H9 (cell line): ENCODE data around the gene DBET. TPM values are rescaled to one million over a fixed set of nuclear protein-coding genes. Genes with fewer than 3 reads are reported as not detected.
"Not testable (repeated sequence)": the region's sequence is repeated elsewhere in the genome, so short reads cannot be mapped to it uniquely, and the experiment has no call there.

Source experiments
- DNase-seq: peaks from one replicate; pipeline ENCODE4 v3.0.0-alpha.2; 2017
- H2AFZ ChIP-seq: one replicate; pipeline ENCODE4 v1.6.1; 2013; ENCODE audit warnings: mild to moderate bottlenecking, low read length, control low read depth, moderate library complexity
- H2AK5ac ChIP-seq: 2 replicates; pipeline ENCODE4 v1.6.1; 2013; ENCODE audit warnings: low read length, control low read depth, mixed read lengths; ENCODE audit not compliant: insufficient read length
- H2BK120ac ChIP-seq: one replicate; pipeline ENCODE4 v1.6.1; 2013; ENCODE audit warnings: low read depth, mild to moderate bottlenecking, low read length, control low read depth, inconsistent platforms; ENCODE audit not compliant: poor library complexity, severe bottlenecking
- H2BK12ac ChIP-seq: 2 replicates; pipeline ENCODE4 v1.6.1; 2013; ENCODE audit warnings: low read length, control low read depth, mixed read lengths, low read depth; ENCODE audit not compliant: insufficient read length
- H2BK15ac ChIP-seq: 2 replicates; pipeline ENCODE4 v1.6.1; 2013; ENCODE audit warnings: low read depth, low read length, control low read depth
- H2BK20ac ChIP-seq: one replicate; pipeline ENCODE4 v1.6.1; 2013; ENCODE audit warnings: low read depth, mild to moderate bottlenecking, low read length, control low read depth, inconsistent platforms; ENCODE audit not compliant: poor library complexity, severe bottlenecking
- H2BK5ac ChIP-seq: 2 replicates; pipeline ENCODE4 v1.6.1; 2013; ENCODE audit warnings: low read length, control low read depth, mixed read lengths; ENCODE audit not compliant: insufficient read length
- H3K14ac ChIP-seq: 2 replicates; pipeline ENCODE4 v1.6.1; 2013; ENCODE audit warnings: low read length, control low read depth; ENCODE audit not compliant: insufficient read depth
- H3K18ac ChIP-seq: 2 replicates; pipeline ENCODE4 v1.6.1; 2013; ENCODE audit warnings: low read depth, mild to moderate bottlenecking, mixed read lengths, low read length, control low read depth; ENCODE audit not compliant: insufficient read length
- H3K23ac ChIP-seq: 2 replicates; pipeline ENCODE4 v1.6.1; 2013; ENCODE audit warnings: low read length, control low read depth, mixed read lengths, low read depth; ENCODE audit not compliant: insufficient read length
- H3K23me2 ChIP-seq: 2 replicates; pipeline ENCODE4 v1.6.1; 2013; ENCODE audit warnings: low read depth, mild to moderate bottlenecking, mixed read lengths, low read length, control low read depth; ENCODE audit not compliant: insufficient read length, poor library complexity, severe bottlenecking
- H3K27ac ChIP-seq: 2 replicates; pipeline ENCODE4 v1.5.1; 2013; ENCODE audit warnings: low read length, control low read depth, mixed read lengths, low read depth; ENCODE audit not compliant: insufficient read length
- H3K27me3 ChIP-seq: 2 replicates; pipeline ENCODE4 v1.6.1; 2013; ENCODE audit warnings: low read length, control low read depth, inconsistent platforms; ENCODE audit not compliant: insufficient read depth
- H3K4ac ChIP-seq: 2 replicates; pipeline ENCODE4 v1.6.1; 2013; ENCODE audit warnings: low read depth, mild to moderate bottlenecking, control low read depth, inconsistent platforms, low read length, moderate library complexity
- H3K4me1 ChIP-seq: 2 replicates; pipeline ENCODE4 v1.6.1; 2013; ENCODE audit warnings: low read length, control low read depth, inconsistent platforms; ENCODE audit not compliant: insufficient read depth
- H3K4me2 ChIP-seq: 2 replicates; pipeline ENCODE4 v1.6.1; 2013; ENCODE audit warnings: low read length, control low read depth, mixed read lengths; ENCODE audit not compliant: insufficient read length, insufficient read depth
- H3K56ac ChIP-seq: 2 replicates; pipeline ENCODE4 v1.6.1; 2013; ENCODE audit warnings: low read depth, mild to moderate bottlenecking, mixed read lengths, low read length, control low read depth; ENCODE audit not compliant: insufficient read length
- H3K79me1 ChIP-seq: 2 replicates; pipeline ENCODE4 v1.6.1; 2013; ENCODE audit warnings: low read depth, mild to moderate bottlenecking, moderate library complexity, low read length, control low read depth, inconsistent platforms; ENCODE audit not compliant: insufficient read depth, poor library complexity, severe bottlenecking
- H3K79me2 ChIP-seq: 2 replicates; pipeline ENCODE4 v1.6.1; 2013; ENCODE audit warnings: low read length, control low read depth, inconsistent platforms; ENCODE audit not compliant: insufficient read depth
- H3K9ac ChIP-seq: 2 replicates; pipeline ENCODE4 v1.6.1; 2013; ENCODE audit warnings: low read length, control low read depth, mixed read lengths; ENCODE audit not compliant: insufficient read length; ENCODE audit errors: extremely low read depth
- H3K9me3 ChIP-seq: one replicate; pipeline ENCODE4 v1.6.1; 2013; ENCODE audit warnings: low read depth, low read length, inconsistent platforms; ENCODE audit not compliant: control insufficient read depth
- H3T11ph ChIP-seq: one replicate; pipeline ENCODE4 v1.6.1; 2013; ENCODE audit warnings: mild to moderate bottlenecking, low read length, control low read depth, inconsistent platforms
- H4K20me1 ChIP-seq: one replicate; pipeline ENCODE4 v1.6.1; 2013; ENCODE audit not compliant: control insufficient read depth, insufficient read length, insufficient read depth
- H4K5ac ChIP-seq: 2 replicates; pipeline ENCODE4 v1.6.1; 2013; ENCODE audit warnings: low read depth, mild to moderate bottlenecking, mixed read lengths, low read length, control low read depth; ENCODE audit not compliant: insufficient read length
- H4K8ac ChIP-seq: replicated peaks from 2 replicates; pipeline ENCODE4 v1.6.1; 2013; ENCODE audit warnings: low read length, control low read depth, mixed read lengths, low read depth; ENCODE audit not compliant: insufficient read length
- H4K91ac ChIP-seq: 2 replicates; pipeline ENCODE4 v1.6.1; 2013; ENCODE audit warnings: low read depth, mild to moderate bottlenecking, moderate library complexity, mixed read lengths, low read length, control low read depth; ENCODE audit not compliant: insufficient read length
- H3K27ac Mint-ChIP-seq, 3 experiments: 2 replicates in 2 of 3; 3 replicates in 1 of 3; pipeline ENCODE4 v1.8.0; 2020 to 2021; ENCODE audit warnings: mixed read lengths in 3 of 3, mild to moderate bottlenecking in 1 of 3, moderate library complexity in 1 of 3
- H3K27me3 Mint-ChIP-seq: 2 replicates; pipeline ENCODE4 v1.8.0; 2021; ENCODE audit warnings: low read depth, mild to moderate bottlenecking, moderate library complexity, mixed read lengths
- H3K36me3 Mint-ChIP-seq, 3 experiments: 2 replicates in 2 of 3; 3 replicates in 1 of 3; pipeline ENCODE4 v1.8.0; 2020 to 2021; ENCODE audit warnings: low read depth in 3 of 3, mixed read lengths in 3 of 3; ENCODE audit not compliant: insufficient read depth in 1 of 3
- H3K4me1 Mint-ChIP-seq, 2 experiments: 2 replicates each; pipeline ENCODE4 v1.8.0; 2020; ENCODE audit warnings: mixed read lengths in 2 of 2
- H3K4me3 Mint-ChIP-seq, 2 experiments: 2 replicates in 1 of 2; 3 replicates in 1 of 2; pipeline ENCODE4 v1.8.0; 2020 to 2021; ENCODE audit warnings: mild to moderate bottlenecking in 2 of 2, mixed read lengths in 2 of 2, moderate library complexity in 1 of 2
- H3K9me3 Mint-ChIP-seq, 2 experiments: 2 replicates in 1 of 2; 3 replicates in 1 of 2; pipeline ENCODE4 v1.8.0; 2020; ENCODE audit warnings: mild to moderate bottlenecking in 2 of 2, mixed read lengths in 2 of 2, moderate library complexity in 1 of 2
- WGBS: extraction: QIAGEN DNeasy Blood & Tissue Kit; methylation state at CpG from one replicate; pipeline ENCODE4 v1.1.7; 2013; ENCODE audit warnings: missing lambda C conversion rate, low lambda C conversion rate, mixed read lengths; ENCODE audit not compliant: insufficient read length; ENCODE audit errors: extremely low coverage; 5-methylcytosine and 5-hydroxymethylcytosine counted together
- total RNA-seq: library from RNA; stranded (reverse); gene quantifications from 2 replicates; pipeline ENCODE4 v1.2.1, GENCODE V29; 2021

The DBET gene
- total RNA-seq, 1 experiment from 2014 or later: not detected

DNA sequence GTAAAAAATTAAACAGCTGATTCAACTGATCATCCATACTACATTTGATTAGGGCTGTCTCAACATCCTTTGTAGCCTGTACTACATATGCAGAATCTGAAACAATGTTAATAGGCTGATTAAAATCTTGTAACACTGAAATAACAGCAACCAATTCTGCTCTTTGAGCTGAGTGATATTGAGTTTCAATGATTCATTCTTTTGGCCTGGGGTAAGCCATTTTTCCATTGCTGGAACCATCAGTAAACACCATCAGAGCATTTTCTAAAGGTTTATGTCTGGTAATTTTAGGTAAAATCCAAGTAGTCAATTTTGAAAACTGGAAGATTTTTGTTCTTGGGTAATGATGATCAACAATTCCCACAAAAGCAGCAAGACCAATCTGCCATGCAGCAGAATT lies 45.7 kb downstream of the DBET start:
- not testable (repeated sequence) for H2BK5ac ChIP-seq

DNA sequence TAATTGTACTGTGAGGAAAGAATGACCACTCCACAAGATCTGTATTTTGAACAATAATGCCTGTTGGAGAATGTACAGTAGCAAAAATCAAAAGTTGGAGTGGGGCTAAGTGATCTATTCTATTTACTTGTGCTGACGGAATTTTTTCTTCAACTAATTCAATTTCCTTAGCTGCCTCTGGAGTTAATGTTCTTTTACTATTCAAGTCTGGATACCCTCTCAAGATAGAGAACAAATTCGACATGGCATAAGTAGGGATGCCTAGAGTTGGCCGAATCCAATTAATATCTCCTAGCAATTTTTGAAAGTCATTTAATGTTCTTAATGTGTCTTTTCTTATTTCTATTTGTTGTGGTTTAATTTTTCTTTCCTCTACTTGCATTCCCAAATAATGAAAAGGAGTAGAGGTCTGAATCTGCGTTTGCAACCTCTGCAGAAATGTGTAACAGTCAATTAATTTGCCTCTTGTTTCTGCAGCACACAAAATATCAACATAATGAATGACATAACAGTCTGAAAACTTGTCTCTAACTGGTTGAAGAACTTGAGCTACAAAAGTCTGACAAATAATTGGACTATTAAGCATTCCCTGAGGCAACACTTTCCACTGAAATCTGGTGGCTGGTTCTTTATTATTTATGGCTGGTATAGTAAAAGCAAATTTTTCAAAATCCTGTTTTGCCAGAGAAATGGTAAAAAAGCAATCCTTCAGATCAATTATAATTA lies 46.4 kb downstream of the DBET start:
- not testable (repeated sequence) for H4K5ac ChIP-seq, H2AK5ac ChIP-seq, H3T11ph ChIP-seq, H2BK12ac ChIP-seq, H2AFZ ChIP-seq, H3K23me2 ChIP-seq, H3K4me1 Mint-ChIP-seq, H3K79me1 ChIP-seq, H3K4ac ChIP-seq, H3K27me3 Mint-ChIP-seq, H3K14ac ChIP-seq, H3K27me3 ChIP-seq, H3K4me3 Mint-ChIP-seq, H4K91ac ChIP-seq, H2BK20ac ChIP-seq, H3K79me2 ChIP-seq, H3K56ac ChIP-seq, DNase-seq, H4K20me1 ChIP-seq, H3K4me1 ChIP-seq, H3K27ac Mint-ChIP-seq, H3K18ac ChIP-seq, H4K8ac ChIP-seq, H2BK120ac ChIP-seq, H2BK15ac ChIP-seq, H2BK5ac ChIP-seq, H3K36me3 Mint-ChIP-seq, H3K4me2 ChIP-seq, H3K27ac ChIP-seq, H3K23ac ChIP-seq, H3K9ac ChIP-seq
- H3K9me3 ChIP-seq: peaks cover 67% of the 10 kb centered on the region
- WGBS: no CpG with 5 or more reads among the region's 4 CpGs
- peaks cover 10 to 12% of the 10 kb centered on the region in 2 experiments for H3K9me3 Mint-ChIP-seq

More for the DNA sequence above, 45.7 kb downstream of the DBET start:
- H3K14ac ChIP-seq, DNase-seq, H2AK5ac ChIP-seq, H3K4ac ChIP-seq, H3T11ph ChIP-seq, H3K79me2 ChIP-seq, H3K36me3 Mint-ChIP-seq, H3K27ac Mint-ChIP-seq, H3K9me3 Mint-ChIP-seq, H4K8ac ChIP-seq, H3K4me3 Mint-ChIP-seq, H3K23ac ChIP-seq, H3K27ac ChIP-seq, H3K18ac ChIP-seq, H2BK120ac ChIP-seq, H3K4me2 ChIP-seq, H3K27me3 ChIP-seq, H3K27me3 Mint-ChIP-seq, H3K56ac ChIP-seq, H2BK15ac ChIP-seq, H4K20me1 ChIP-seq, H2BK20ac ChIP-seq, H4K91ac ChIP-seq, H4K5ac ChIP-seq, H3K9ac ChIP-seq, H2BK12ac ChIP-seq, H3K4me1 ChIP-seq, H3K4me1 Mint-ChIP-seq, H2AFZ ChIP-seq, H3K23me2 ChIP-seq, H3K79me1 ChIP-seq: not testable (repeated sequence)
- peaks cover 73% of the 10 kb centered on the region for H3K9me3 ChIP-seq
